ENCODE measurements around the gene GANAB.
"Not testable (repeated sequence)": the region's sequence is repeated elsewhere in the genome, so short reads cannot be mapped to it uniquely, and the experiment has no call there.

Gene GANAB

GRCh38 chr11:62667460-62667859 lies 21.0 kb upstream of the GANAB start:
- no peak for DNase-seq

- peak in 1 of 51 donors; percentile 28 for DNase-seq
Observed at GRCh38 chr11:62666259-62666926, 20.0 kb upstream of the GANAB start.

- DNase-seq: peak in 31 of 51 donors; percentile 14 to 71 (median 49)
Observed at GRCh38 chr11:62665599-62666258, 19.3 kb upstream of the GANAB start.

GRCh38 chr11:62665075-62665598 lies 18.7 kb upstream of the GANAB start, which contains the start of the genes C11orf98 and CSKMT:
Gene C11orf98, minus strand, starts transcription at chr11:62665210. Its CDS starts 41 bp downstream, at chr11:62665169.
Gene CSKMT, plus strand, starts transcription at chr11:62665312. Its CDS starts 568 bp downstream, at chr11:62665880.
- peak; percentile 64 to 98 (median 93) for DNase-seq

GRCh38 chr11:62664405-62665074 lies 18.1 kb upstream of the GANAB start:
- peak in 10 of 51 donors; percentile 56 to 73 (median 63) for DNase-seq

GRCh38 chr11:62656796-62657429 lies 10.5 kb upstream of the GANAB start:
- no peak for DNase-seq

- DNase-seq: no peak
Observed at GRCh38 chr11:62654297-62654696, 7.9 kb upstream of the GANAB start.

GRCh38 chr11:62652161-62653006 lies 6.0 kb upstream of the GANAB start:
- DNase-seq: peak in 2 of 51 donors; percentile 39 to 49

- DNase-seq: not testable (repeated sequence)
Observed at GRCh38 chr11:62650283-62650682, 3.9 kb upstream of the GANAB start.

GRCh38 chr11:62649486-62649885 lies 3.1 kb upstream of the GANAB start:
- no peak for DNase-seq

GRCh38 chr11:62648967-62649364 lies 2.6 kb upstream of the GANAB start:
- DNase-seq: no peak

GRCh38 chr11:62648185-62648966 lies 2.0 kb upstream of the GANAB start:
- DNase-seq: no peak

- no peak for DNase-seq
Observed at GRCh38 chr11:62647609-62648005, 1.2 kb upstream of the GANAB start.

- no peak for DNase-seq
Observed at GRCh38 chr11:62646825-62647608, 604 bp upstream of the GANAB start.

- DNase-seq: no peak
Observed at GRCh38 chr11:62645671-62645945, 805 bp downstream of the GANAB start.

- no peak for DNase-seq
Observed at GRCh38 chr11:62644220-62644619, 2.2 kb downstream of the GANAB start.

GRCh38 chr11:62632492-62632891 lies 13.9 kb downstream of the GANAB start:
- DNase-seq: no peak

GRCh38 chr11:62627713-62628112 lies 18.7 kb downstream of the GANAB start:
- DNase-seq: no peak

GRCh38 chr11:62622476-62623089 lies 23.8 kb downstream of the GANAB start:
- no peak for DNase-seq

All from hypothalamus (tissue), 51 donors.